Ecto neural progenitor cell (in vitro differentiated cells): ENCODE data around the gene LZTR1.
A peak's percentile ranks its signal among the peaks of the same experiment; 100 is the strongest.
"Not testable (repeated sequence)": the region's sequence is repeated elsewhere in the genome, so short reads cannot be mapped to it uniquely, and the experiment has no call there.

Experiments
- DNase-seq: peaks from one replicate; pipeline ENCODE4 v3.0.0-alpha.2; 2018; ENCODE audit warnings: low spot score

Gene LZTR1

DNA sequence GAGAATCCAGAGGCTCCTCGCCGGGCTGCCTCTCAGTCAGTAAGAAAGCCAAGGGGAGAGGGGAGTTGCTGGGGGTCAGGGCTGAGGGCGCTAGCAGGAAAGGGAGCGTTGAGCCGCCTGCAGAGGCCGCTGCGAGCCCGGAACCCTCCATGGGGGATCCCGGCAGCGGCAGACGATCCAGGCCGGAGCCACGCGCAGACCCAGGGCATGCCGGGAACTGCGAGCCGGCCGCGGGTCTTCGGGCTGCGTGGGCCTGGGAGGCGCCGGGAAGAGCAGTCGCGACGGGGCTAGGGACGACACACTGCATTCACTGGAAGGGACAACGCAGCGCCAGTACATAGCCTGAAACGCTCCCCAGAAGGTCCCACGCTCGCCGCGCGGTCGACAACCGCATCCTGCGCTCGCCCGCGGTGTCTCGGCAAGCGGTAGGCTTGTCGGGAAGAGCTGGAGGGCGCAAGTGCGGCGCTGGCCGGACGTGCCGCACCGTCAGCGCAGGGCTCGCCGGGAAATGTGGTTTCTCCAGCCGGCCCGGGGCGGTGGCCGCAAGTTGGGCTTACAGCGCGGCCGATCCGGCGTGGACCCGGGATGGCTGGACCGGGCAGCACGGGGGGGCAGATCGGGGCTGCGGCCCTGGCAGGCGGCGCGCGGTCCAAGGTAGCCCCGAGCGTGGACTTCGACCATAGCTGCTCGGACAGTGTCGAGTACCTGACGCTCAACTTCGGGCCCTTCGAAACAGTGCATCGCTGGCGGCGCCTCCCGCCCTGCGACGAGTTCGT lies at the start of gene LZTR1:
Gene LZTR1, plus strand, starts transcription at position 511 of the 776 bp plus-strand sequence. Its CDS starts 75 bp downstream, at position 586.
- DNase-seq = peak; percentile 90

DNA sequence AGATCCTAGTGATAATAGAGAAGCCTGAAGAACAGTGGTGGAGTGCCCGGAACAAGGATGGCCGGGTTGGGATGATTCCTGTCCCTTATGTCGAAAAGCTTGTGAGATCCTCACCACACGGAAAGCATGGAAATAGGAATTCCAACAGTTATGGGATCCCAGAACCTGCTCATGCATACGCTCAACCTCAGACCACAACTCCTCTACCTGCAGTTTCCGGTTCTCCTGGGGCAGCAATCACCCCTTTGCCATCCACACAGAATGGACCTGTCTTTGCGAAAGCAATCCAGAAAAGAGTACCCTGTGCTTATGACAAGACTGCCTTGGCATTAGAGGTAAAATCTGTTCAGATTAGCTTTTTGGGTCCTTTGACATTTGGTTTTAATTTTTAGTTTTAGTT lies 48.2 kb upstream of the LZTR1 start:
- no peak for DNase-seq

DNA sequence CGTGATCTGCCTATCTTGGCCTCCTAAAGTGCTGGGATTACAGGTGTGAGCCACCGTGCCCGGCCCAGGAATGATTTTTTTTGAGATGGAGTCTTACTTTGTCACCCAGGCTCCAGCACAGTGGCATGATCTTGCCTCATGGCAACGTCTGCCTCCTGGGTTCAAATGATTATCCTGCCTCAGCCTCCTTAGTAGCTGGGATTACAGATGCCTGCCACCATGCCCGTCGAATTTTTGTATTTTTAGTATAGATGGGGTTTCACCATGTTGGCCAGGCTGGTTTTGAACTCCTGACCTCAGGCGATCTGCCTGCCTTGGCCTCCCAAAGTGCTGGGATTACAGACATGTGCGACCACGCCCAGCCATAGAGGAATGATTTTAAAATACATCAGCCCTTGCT lies 47.0 kb upstream of the LZTR1 start:
- DNase-seq = not testable (repeated sequence)

DNA sequence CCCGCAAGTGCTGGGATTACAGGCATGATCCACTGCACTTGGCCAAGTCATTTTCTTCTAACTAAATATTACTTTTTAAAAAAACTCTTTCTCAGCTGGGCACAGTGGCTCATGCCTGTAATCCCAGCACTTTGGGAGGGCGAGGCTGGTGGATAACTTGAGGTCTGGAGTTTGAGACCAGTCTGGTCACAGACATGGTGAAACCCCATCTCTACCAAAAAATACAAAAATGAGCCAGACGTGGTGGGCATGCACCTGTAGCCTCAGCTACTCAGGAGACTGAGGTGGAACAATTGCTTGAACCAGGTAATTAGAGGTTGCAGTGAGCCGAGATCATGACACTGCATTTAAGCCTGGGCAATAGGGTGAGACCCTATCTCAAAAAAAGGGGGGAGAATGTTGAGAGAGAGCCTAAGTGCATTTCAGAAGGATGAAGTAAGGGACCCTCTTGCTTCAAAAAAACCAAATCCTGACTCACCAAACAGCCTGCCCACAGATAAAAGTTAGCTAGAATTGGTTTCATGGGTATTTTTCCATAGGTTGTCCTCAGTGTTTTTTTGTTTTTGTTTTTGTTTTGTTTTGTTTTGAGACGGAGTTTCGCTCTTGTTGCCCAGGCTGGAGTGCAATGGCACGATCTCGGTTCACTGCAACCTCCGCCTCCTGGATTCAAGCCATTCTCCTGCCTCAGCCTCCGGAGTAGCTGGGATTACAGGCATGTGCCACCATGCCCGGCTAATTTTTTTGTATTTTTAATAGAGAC lies 46.1 kb upstream of the LZTR1 start:
- DNase-seq = not testable (repeated sequence)

DNA sequence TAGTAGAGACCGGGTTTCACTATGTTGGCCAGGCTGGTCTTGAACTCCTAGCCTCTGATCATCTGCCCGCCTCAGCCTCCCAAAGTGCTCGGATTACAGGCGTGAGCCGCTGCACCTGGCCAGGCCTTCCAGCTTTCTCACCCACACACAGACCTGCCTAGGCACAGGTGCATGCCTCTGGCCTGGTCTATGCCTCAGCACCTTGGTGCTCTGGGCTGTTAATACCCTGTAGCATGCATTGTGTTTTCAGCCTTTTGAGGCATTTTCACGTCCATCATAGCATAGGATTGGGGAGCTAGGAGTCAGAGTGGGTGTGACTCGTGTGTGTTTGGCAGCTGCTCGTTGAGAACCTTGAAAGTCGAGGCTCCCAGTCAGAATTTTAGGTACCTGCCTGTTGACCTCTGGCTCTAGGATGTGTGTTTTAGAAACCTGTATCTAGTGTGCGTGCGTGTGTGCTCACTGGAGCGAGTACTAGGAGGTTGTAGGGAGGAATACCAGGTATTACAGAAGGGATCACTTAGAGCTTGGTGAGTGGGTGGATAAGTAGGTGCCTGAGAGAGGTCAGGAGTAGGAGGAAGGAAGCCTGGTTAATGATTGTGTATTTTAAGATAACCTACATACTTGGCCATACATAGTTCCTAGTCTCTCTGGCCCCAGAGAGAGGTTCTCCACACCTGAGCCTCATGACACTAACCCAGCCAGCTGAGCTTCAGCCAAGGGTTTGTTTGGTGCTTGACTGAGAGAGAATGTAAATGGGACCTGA lies 44.9 kb upstream of the LZTR1 start:
- DNase-seq = no peak

DNA sequence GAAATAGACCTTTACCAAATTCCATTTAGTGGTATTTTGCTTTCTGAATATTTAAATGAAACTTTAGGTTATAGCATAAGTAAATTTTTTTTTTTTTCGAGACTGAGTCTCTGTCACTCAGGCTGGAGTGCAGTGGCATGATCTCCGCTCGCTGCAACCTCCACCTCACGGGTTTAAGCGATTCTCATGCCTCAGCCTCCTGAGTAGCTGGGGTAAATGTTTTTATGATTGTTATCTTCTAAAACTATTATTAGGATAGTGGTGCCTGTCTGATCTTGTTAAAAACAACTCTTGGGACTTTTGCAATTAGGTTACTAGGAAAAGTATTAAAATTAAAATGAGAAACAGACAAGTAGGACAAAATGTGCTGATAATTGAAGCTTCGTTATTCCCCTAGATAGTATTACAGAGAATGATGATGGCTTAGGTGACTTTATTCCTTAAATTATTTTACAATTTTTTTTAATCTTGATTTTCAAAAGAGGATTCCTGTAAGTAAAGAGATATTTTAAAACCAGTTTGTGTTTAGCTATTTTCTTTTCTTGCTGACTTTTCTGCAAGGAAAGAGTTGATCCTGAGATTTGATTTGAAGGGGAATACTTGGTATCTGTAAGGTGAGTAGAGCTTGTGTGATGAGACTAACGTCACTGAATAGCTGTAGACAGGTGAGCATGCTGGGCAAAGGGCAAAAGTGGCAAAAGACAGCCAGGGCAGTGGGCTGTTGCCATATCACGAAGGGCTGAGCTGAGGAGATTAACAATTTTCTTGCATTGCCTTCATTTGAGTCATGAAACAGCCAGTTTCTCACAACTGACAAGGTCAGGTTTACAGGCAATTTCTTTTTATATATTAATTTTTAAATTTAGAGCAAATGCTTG lies 44.1 kb upstream of the LZTR1 start:
- no peak for DNase-seq

DNA sequence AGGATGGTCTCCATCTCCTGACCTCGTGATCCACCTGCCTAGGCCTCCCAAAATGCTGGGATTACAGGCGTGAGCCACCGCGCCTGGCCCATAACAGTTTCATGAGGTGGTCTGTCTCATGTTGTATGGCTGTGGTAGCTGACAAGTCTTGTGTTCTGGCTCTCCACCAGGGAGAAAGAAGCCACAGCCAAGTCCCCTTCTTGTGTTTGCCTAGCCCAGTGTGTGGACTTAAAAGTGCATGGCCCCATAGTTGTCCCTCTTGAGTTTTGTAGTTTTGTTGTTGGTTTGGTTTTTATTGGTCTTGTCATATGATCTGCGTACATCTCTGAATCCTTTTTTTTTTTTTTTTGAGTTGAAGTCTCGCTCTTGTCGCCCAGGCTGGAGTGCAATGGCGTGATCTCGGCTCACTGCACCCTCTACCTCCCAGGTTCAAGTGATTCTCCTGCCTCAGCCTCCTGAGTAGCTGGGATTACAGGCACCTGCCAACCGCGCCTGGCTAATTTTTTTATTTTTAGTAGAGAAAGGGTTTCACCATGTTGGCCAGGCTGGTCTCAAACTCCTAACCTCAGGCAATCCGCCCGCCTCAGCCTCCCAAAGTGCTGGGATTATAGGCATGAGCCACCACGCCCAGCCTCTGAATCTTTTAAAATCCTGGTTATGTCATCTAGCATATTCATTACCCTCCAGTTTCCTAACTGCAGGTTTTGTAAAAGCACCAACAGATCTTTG lies 42.5 kb upstream of the LZTR1 start:
- DNase-seq = not testable (repeated sequence)

DNA sequence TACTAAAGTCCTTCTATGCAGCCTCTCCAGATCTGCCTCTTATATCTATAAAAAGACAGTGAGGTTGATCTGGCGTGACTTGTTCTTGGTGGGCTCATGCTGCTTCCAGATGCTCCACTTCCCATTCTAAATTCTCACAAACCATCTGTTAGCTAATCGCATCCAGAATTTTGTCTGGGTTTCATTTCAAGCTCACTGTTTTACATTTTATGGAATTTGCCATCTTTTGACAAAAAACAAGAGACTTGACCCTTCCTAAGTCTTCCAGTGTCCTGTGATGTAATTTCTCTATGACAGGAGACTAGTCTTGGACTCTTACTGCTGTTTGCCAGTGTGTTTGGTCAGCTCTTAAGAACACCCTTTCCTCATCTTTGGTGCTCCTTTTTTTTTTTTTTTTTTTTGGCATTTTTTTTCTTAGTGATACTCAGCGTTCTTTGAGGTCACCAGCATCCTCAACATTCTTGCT lies 41.9 kb upstream of the LZTR1 start:
- no peak for DNase-seq

DNA sequence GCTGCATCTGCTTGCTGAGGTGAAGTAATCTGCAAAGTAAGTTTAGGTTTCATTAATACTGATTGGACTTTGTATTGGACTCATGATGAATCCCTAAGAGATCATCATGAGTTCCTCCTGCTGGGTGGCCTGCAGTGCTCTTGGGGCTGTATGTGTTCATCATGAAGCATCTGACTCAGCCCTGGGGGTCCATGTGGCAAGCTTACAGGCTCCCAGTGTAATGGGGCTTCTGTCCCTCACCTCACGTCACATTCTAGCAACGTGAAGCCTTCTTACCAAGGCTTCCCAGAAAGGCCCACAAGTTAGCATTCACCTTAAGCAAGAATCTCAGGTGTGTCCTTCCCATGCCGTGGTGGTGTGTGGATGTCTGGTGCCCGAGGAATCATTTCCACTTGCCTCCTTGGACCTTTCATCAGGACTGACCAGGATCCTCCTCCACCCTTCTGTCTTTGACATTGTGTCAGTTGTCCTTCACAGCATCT lies 41.2 kb upstream of the LZTR1 start:
- DNase-seq = no peak

DNA sequence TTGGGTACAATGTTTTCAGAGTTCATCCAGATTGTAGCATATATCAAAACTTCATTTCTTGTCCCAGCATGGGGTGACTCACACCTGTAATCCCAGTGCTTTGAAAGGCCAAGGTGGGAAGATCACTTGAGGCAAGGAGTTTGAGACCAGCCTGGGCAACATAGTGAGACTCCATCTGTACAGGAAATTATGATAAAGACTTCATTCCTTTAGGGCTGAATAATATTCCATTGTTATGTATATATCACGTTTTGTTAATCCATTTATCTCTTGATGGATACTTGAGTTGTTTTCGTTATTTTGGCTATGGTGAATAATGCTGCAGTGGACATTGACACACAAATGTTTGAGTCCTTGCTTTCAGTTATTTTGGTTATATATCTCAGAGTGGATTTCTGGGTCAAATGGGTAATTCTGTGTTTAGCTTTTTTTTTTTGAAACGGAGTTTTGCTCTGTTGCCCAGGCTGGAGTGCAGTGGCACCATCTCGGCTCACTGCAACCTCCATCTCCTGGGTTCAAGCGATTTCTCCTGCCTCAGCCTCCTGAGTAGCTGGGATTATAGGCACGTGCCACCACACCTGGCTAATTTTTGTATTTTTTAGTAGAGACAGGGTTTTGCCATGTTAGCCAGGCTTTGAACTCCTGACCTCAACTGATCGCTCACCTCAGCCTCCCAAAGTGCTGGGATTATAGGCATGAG lies 39.7 kb upstream of the LZTR1 start:
- DNase-seq = not testable (repeated sequence)

DNA sequence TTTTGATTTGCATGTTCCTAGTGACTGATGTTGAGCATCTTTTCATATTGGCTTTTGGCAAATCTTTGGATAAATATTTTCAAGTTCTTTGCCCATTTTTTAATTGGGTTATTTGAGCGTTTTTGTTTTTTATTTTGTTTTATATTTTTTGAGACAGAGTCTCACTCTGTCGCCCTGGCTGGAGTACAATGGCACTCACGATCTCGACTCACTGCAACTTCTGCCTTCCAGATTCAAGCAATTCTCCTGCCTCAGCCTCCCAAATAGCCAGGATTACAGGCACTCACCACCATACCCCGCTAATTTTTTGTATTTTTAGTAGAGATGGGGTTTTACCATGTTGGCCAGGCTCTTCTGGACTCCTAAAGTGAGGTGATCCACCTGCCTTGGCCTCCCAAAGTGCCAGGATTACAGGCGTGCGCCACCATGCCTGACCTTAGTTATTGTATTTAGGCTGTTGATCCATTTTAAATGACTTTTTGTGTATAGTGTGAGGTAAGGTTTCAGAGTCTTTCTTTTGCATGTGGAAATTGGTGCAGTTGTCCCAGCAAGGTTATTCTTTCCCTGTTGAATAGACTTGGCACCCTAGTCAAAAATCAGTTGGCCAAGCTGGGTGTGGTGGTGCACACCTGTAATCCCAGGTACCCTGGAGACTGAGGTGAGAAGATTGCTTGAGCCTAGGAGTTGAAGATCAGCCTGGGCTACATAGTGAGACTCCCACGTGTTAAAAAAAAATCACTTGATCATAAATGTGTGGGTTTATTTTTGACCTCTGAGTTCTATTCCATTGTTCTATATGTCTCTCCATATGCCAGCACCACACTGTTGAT lies 38.8 kb upstream of the LZTR1 start:
- no peak for DNase-seq

DNA sequence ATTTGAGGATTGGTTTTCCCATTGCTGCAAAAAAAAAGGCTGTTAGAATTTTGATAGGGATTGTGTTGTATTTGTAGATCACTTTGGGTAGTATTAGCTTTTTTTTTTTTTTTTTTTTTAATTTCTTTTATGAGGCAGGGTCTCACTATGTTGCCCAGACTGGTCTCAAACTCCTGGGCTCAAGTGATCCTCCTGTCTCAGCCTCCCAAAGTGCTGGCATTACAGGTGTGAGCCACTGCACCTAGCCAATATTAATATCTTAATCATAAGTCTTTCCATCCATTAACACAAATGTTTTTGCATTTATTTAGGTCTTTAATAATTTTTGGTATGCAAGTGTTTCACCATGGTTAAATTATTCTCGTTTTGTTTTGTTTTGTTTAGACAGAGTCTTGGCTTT lies 38.1 kb upstream of the LZTR1 start:
- no peak for DNase-seq

DNA sequence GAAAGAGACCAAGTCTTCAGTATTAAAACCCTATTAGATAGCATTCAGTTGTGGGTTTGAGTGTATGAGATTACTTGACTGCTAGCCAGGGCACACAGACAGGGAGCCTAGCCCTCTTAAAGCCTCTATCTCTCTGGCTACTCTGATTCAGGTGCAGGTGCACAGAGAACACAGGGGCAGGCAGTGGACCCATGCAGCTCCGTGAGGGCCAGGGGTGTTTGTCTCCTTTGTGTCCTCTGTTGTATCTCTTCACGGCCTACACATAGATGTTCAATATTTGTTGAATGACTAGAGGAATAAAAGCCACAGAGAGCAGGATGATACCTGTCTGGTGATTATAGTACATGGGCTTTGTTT lies 36.5 kb upstream of the LZTR1 start:
- no peak for DNase-seq

DNA sequence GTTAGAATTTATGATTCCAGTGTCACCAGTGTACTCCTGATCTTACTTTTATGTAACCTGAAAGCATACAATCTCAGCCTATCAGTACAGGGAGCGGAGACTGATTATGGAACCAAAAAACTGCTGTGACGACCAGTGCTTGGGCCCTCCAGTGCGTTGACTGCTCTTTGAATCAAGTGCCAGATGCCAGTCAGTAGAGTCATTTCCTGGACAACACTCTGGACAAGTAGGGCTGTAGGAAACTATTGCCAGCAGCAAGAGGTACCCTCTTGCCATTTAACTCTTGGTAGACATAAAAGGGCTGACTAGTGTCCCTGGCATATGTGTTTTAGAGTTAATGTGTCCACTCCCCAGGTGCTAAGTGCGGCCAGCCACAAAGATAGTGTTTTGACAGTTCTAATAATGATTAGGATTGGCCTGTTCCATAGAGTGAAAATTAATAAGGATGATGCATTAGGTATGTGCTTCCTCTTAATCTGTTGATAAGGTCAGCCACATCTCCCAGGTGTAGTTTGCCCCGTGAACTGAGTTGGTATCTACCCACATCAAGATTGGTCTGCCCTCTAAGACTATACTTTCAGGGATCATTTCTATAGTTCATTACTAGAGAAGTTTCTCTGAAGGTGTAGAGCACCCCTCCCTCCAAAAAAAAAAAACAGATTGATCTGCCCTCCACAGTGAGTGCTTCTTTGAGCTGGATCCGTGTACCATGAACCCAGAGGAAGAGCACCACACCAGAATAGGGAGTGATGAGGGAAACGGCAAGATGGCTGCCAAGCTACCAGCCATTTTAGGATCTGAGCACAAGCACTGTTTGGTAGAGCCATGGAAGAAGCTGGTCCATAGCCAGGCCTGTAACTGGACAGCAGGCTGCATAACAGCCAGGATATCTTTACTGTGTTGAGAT lies 35.8 kb upstream of the LZTR1 start:
- DNase-seq = no peak

DNA sequence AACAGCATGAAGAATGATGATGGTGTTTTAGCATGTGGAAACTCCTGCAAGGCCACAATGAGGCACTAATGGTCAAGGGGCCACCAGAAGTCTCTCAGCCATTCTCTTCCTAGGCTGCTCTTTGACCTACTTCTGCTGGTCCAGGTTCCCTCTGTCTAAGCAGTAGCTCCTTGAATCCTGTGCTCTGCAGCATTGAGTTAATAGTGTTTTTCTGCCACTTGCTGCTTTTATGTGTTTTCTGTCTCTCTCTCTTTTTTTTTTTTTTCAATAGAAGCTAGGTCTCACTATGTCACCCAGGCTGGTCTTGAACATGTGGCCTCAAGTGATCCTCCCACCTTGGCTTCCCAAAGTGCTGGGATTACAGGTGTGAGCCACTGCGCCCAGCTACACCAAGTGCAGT lies 35.1 kb upstream of the LZTR1 start:
- no peak for DNase-seq

DNA sequence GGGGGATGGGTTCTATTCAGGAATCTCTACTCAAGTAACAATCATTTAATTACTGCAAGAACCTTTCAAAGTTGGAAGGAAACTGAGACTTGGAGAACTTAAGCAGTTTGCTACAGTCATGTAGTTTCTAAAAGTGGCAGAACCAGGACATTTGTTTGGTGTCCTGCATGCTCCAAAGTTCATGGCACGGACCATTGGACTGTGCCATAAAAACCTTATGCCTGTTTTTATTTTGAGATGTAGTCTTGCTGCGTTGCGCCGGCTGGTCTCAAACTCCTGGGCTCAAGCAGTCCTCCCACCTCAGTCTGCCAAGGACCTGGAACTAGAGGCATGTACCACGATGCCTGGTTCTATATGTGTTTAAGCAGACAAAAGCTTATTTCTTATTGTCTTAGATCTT lies 33.6 kb upstream of the LZTR1 start:
- no peak for DNase-seq

DNA sequence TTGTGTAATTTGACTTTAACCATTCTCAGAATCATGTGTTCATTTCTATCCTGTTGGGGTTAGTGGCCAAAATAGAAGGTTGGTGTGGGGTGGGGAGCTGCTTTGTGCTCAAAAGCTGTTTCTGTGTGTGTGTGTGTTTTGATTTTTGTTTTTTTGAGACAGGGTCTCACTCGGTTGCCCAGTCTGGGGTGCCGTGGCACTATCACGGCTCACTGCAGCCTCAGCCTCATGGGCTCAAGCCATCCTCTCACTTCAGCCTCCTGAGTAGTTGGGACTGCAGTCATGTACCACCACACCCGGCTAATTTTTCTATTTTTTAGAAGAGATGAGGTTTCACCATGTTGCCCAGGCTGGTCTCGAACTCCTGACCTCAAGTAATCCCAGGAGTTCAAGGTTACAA lies 33.1 kb upstream of the LZTR1 start:
- DNase-seq = no peak

DNA sequence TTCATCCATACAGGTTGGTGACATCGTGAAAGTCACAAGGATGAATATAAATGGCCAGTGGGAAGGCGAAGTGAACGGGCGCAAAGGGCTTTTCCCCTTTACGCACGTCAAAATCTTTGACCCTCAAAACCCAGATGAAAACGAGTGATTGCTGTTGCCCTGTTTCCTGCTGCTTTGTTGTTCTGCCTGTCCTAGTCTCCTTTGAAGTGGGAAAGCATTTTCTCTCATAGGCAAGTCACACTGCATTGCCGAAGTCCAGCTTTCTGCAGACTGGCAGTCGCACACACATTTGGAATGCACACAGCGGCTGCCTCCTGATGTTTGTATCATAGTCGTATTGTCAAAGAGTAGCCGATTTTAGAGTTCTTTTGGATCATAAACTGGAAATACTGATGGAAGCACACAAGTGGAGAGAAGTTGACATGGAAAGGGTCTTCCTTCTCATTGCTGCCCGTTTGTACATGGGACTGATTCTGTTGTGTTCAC lies 32.4 kb upstream of the LZTR1 start:
- no peak for DNase-seq
